ENCODE measurements around the gene MBD2. TPM values are rescaled to one million over a fixed set of nuclear protein-coding genes. Genes with fewer than 3 reads are reported as not detected.
A peak's percentile ranks its signal among the peaks of the same experiment; 100 is the strongest.

Gene MBD2
- total RNA-seq, 2 donors from 2014 or later, result 35.9 to 39.2 TPM

DNA sequence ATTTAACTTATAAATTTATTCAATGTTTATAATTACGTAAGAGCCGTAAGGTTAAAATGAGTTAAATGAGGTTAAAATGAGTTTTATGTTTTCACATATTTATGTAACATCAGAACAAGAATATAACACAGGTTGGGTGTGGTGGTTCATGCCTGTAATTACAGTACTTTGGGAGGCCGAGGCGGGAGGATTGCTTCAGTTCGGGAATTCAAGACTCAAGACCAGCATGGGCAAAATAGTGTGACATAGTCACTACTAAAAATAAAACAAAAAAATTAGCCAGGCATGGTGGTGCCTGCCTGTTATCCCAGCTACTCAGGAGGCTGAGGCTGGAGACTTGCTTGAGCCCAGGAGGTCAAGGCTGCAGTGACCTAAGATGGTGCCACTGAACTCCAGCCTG, 9.3 kb upstream of the MBD2 start:
- TF ChIP-seq, protein P1, sequence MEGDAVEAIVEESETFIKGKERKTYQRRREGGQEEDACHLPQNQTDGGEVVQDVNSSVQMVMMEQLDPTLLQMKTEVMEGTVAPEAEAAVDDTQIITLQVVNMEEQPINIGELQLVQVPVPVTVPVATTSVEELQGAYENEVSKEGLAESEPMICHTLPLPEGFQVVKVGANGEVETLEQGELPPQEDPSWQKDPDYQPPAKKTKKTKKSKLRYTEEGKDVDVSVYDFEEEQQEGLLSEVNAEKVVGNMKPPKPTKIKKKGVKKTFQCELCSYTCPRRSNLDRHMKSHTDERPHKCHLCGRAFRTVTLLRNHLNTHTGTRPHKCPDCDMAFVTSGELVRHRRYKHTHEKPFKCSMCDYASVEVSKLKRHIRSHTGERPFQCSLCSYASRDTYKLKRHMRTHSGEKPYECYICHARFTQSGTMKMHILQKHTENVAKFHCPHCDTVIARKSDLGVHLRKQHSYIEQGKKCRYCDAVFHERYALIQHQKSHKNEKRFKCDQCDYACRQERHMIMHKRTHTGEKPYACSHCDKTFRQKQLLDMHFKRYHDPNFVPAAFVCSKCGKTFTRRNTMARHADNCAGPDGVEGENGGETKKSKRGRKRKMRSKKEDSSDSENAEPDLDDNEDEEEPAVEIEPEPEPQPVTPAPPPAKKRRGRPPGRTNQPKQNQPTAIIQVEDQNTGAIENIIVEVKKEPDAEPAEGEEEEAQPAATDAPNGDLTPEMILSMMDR (conservative IDR thresholded peaks at IDR 0.05), result no peak
- H3K4me3 Mint-ChIP-seq, result no peak overlapping the region
- H3K36me3 Mint-ChIP-seq (ENCODE audit: low read depth), result no peaks in the 10 kb centered on the region
- no peaks in the 10 kb centered on the region for H3K27me3 Mint-ChIP-seq (ENCODE audit: insufficient read depth)
- peaks cover 45% of the 10 kb centered on the region for H3K4me1 Mint-ChIP-seq
- H3K9me3 Mint-ChIP-seq, result peaks cover 3% of the 10 kb centered on the region
- peaks cover 3% of the 10 kb centered on the region for H3K4me1 ChIP-seq (ENCODE audit: control insufficient read depth, insufficient read depth, low read length)
- DNase-seq, result no peak
- no peak overlapping the region for H3K4me3 ChIP-seq (ENCODE audit: low read length)
- no peak overlapping the region for H3K27ac ChIP-seq (ENCODE audit: low read depth, low read length)
- no peaks in the 10 kb centered on the region for H3K36me3 ChIP-seq (ENCODE audit: control insufficient read depth, insufficient read depth, low read length)
- H3K27me3 ChIP-seq (ENCODE audit: control insufficient read depth, insufficient read depth, low read length, poor library complexity, severe bottlenecking), result no peaks in the 10 kb centered on the region
- 98% methylated on average over 3 of the region's 5 CpGs; no CpG with 5 or more reads in 1 of the 2 experiments for WGBS, 2 experiments (ENCODE audit: insufficient coverage in 1 of 2, insufficient read length in 1 of 2)
- peaks cover 12% of the 10 kb centered on the region for H3K9me3 ChIP-seq (ENCODE audit: control insufficient read depth, low read length)
- H3K9ac ChIP-seq (ENCODE audit: extremely low read depth, low read length, poor library complexity, severe bottlenecking), result no peak overlapping the region
- H3K27ac Mint-ChIP-seq, result no peak overlapping the region

DNA sequence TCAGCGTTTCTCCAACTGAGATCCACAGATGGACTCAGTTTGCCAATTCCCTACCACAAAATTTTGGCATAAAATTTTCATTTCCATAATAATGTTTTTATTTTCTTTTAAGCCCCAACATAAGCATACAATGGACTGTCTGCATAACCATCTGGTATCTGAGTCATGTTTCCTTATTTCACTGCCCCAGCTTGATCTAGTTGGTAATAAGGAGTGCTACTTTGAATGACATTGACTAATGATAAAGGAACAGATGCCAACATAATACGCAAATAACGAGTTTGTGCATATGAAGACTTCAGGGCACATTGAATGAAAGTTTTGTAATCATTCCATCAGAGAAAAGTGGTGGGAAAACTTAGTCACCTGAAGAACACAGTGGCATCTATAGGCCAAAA, 8.8 kb upstream of the MBD2 start:
- Mint-ChIP-seq H3K36me3 (ENCODE audit: low read depth) (no peaks in the 10 kb centered on the region), H3K27ac (no peak overlapping the region), H3K4me1 (peaks cover 46% of the 10 kb centered on the region), H3K9me3 (peaks cover 3% of the 10 kb centered on the region), H3K4me3 (no peak overlapping the region), H3K27me3 (ENCODE audit: insufficient read depth) (no peaks in the 10 kb centered on the region)
- Histone ChIP-seq H3K4me1 (ENCODE audit: control insufficient read depth, insufficient read depth, low read length) (peaks cover 3% of the 10 kb centered on the region), H3K27ac (ENCODE audit: low read depth, low read length) (no peak overlapping the region), H3K4me3 (ENCODE audit: low read length) (no peak overlapping the region), H3K9ac (ENCODE audit: extremely low read depth, low read length, poor library complexity, severe bottlenecking) (no peak overlapping the region), H3K9me3 (ENCODE audit: control insufficient read depth, low read length) (peaks cover 12% of the 10 kb centered on the region), H3K36me3 (ENCODE audit: control insufficient read depth, insufficient read depth, low read length) (no peaks in the 10 kb centered on the region), H3K27me3 (ENCODE audit: control insufficient read depth, insufficient read depth, low read length, poor library complexity, severe bottlenecking) (no peaks in the 10 kb centered on the region)
- WGBS, 2 experiments (ENCODE audit: insufficient coverage in 1 of 2, insufficient read length in 1 of 2), result 78 to 93% methylated on average over 2 to 3 of the region's 3 CpGs
- TF ChIP-seq, protein P1 (conservative IDR thresholded peaks at IDR 0.05), result no peak
- DNase-seq, result no peak

DNA sequence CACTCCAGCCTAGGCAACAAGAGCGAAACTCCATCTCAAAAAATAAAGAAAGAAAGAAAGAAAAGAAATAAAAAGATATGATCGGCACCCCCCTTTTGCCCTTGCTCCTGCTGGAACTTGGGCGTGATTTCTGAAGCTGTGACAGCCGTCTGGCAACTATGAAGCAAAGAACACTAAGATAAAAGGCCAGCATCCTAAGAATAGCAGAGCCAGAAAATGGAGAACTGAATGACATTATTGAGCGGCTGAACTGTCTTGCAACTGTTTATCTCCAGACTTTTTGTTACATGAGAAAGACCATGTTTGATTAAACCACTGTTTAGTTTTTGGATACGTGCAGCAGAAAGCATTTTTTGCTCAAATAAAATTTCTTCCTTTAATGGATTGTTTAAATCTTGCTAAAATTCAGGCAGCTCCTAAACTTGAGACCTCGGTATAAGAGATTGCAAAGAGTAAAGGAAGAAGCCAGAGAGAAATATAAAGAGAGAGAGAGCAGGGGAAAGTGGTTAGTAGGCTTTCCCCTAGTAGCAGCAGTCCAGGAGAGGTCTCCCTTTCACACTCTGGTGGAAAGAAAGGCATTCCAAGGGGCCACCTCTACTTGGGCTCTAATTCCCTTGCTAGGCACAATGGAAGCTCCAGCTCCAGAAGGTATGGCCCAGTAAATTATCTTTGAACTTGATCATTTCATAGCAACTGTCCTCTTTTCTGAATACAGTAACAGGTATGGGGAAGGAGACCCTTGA, 8.2 kb upstream of the MBD2 start:
- H3K4me3 Mint-ChIP-seq, result no peak overlapping the region
- Histone ChIP-seq H3K36me3 (ENCODE audit: control insufficient read depth, insufficient read depth, low read length) (no peaks in the 10 kb centered on the region), H3K9ac (ENCODE audit: extremely low read depth, low read length, poor library complexity, severe bottlenecking) (no peak overlapping the region), H3K9me3 (ENCODE audit: control insufficient read depth, low read length) (peaks cover 10% of the 10 kb centered on the region), H3K4me3 (ENCODE audit: low read length) (no peak overlapping the region), H3K4me1 (ENCODE audit: control insufficient read depth, insufficient read depth, low read length) (peaks cover 3% of the 10 kb centered on the region), H3K27ac (ENCODE audit: low read depth, low read length) (no peak overlapping the region), H3K27me3 (ENCODE audit: control insufficient read depth, insufficient read depth, low read length, poor library complexity, severe bottlenecking) (no peaks in the 10 kb centered on the region)
- TF ChIP-seq, protein P1 (conservative IDR thresholded peaks at IDR 0.05), result peak; percentile 57
- 85 to 89% methylated on average over 5 to 7 of the region's 7 CpGs for WGBS, 2 experiments (ENCODE audit: insufficient coverage in 1 of 2, insufficient read length in 1 of 2)
- peak; percentile 58 for DNase-seq
- H3K9me3 Mint-ChIP-seq, result peaks cover 3% of the 10 kb centered on the region
- no peaks in the 10 kb centered on the region for H3K27me3 Mint-ChIP-seq (ENCODE audit: insufficient read depth)
- no peak overlapping the region for H3K27ac Mint-ChIP-seq
- H3K4me1 Mint-ChIP-seq, result peaks cover 52% of the 10 kb centered on the region
- no peaks in the 10 kb centered on the region for H3K36me3 Mint-ChIP-seq (ENCODE audit: low read depth)
